K562 (cell line): ENCODE data around the gene MADCAM1. TPM values are rescaled to one million over a fixed set of nuclear protein-coding genes. Genes with fewer than 3 reads are reported as not detected.
A peak's percentile ranks its signal among the peaks of the same experiment; 100 is the strongest.

Source experiments
- AFF4 ChIP-seq: sonication (generic); formaldehyde crosslinking; IDR thresholded peaks from 2 replicates; pipeline ENCODE4 v1.8.0; 2023; ENCODE audit warnings: mild to moderate bottlenecking, missing genetic modification reagents
- BRD4 ChIP-seq: fragments of 200-600 bp; sonication (generic); IDR thresholded peaks from 2 replicates; pipeline ENCODE4 v1.6.1; 2017; ENCODE audit warnings: inconsistent platforms
- CREB5 ChIP-seq: fragments of 250-450 bp; sonication (Bioruptor Pico); IDR thresholded peaks from 2 replicates; pipeline ENCODE4 v1.5.0; 2020; ENCODE audit warnings: mild to moderate bottlenecking
- EZH2 ChIP-seq: IDR thresholded peaks from 2 replicates; pipeline ENCODE4 v1.6.1; 2012; ENCODE audit warnings: low read depth, mild to moderate bottlenecking, inconsistent platforms, low read length, borderline replicate concordance
- FOXM1 ChIP-seq, 2 experiments: fragments of 450-650 bp in 1 of 2; sonication (generic) in 1 of 2; formaldehyde crosslinking in 1 of 2; IDR thresholded peaks; 2 replicates each; pipeline versions ENCODE4 v1.6.1 to v1.9.0; 2017 to 2022; ENCODE audit warnings: low read depth in 2 of 2, mild to moderate bottlenecking in 2 of 2, missing genetic modification reagents in 1 of 2, moderate library complexity in 1 of 2
- HDAC3 ChIP-seq: fragments of 450-650 bp; IDR thresholded peaks from 2 replicates; pipeline ENCODE4 v1.6.1; 2018; ENCODE audit warnings: borderline replicate concordance, mild to moderate bottlenecking, moderate library complexity; ENCODE audit not compliant: partially characterized antibody
- PHF20 ChIP-seq: fragments of 450-650 bp; IDR thresholded peaks from 2 replicates; pipeline ENCODE4 v1.6.1; 2018; ENCODE audit not compliant: partially characterized antibody
- PHTF2 ChIP-seq: fragments of 250-450 bp; sonication (Bioruptor Pico); IDR thresholded peaks from 2 replicates; pipeline ENCODE4 v1.5.0; 2021; ENCODE audit warnings: mild to moderate bottlenecking
- TRIM25 ChIP-seq: fragments of 450-650 bp; IDR thresholded peaks from 2 replicates; pipeline ENCODE4 v1.7.0; 2016; ENCODE audit warnings: borderline replicate concordance
- ZFP91 ChIP-seq: sonication (generic); formaldehyde crosslinking; IDR thresholded peaks from 2 replicates; pipeline ENCODE4 v1.8.0; 2022; ENCODE audit warnings: mild to moderate bottlenecking, missing genetic modification reagents
- ZMIZ1 ChIP-seq, 2 experiments: fragments of 150-350 bp in 1 of 2; IDR thresholded peaks; 2 replicates each; pipeline ENCODE4 v1.6.1; 2012 to 2016; ENCODE audit warnings: low read depth in 2 of 2, low read length in 2 of 2, mild to moderate bottlenecking in 1 of 2, moderate library complexity in 1 of 2
- ZNF143 ChIP-seq: sonication (generic); formaldehyde crosslinking; IDR thresholded peaks from 2 replicates; pipeline ENCODE4 v1.9.0; 2022; ENCODE audit warnings: mild to moderate bottlenecking, missing genetic modification reagents
- ZNF584 ChIP-seq: fragments of 200-800 bp; sonication (Bioruptor generic); IDR thresholded peaks from 2 replicates; pipeline ENCODE4 v1.6.1; 2016; ENCODE audit warnings: low read depth, mild to moderate bottlenecking, missing genetic modification characterization, missing compliant biosample characterization
- polyA plus RNA-seq, 8 experiments: library from polyadenylated mRNA; depleted of rRNA in 4 of 8; stranded (reverse) in 5 of 8; unstranded in 3 of 8; fragments of >200 nt; fragmentation: Nextera tagmentation in 2 of 8; fragmentation: Illumina TruSeq in 1 of 8; extraction: Ambion mirVana in 2 of 8; extraction: Trizol in 1 of 8; gene quantifications; 2 replicates each; pipeline versions ENCODE4 v1.2.1 to v1.2.3, GENCODE V29; 2011 to 2014; ENCODE audit warnings: inconsistent platforms in 1 of 8, missing spikeins in 1 of 8
- total RNA-seq, 7 experiments: library from RNA; depleted of rRNA in 6 of 7; stranded (reverse); fragments of >200 nt in 6 of 7; fragmentation: Illumina TruSeq in 2 of 7; extraction: Trizol in 2 of 7; gene quantifications; 2 replicates each; pipeline versions ENCODE4 v1.2.1 to v1.2.3, GENCODE V29; 2011 to 2021; ENCODE audit warnings: low replicate concordance in 1 of 7

Gene MADCAM1
- total and polyA plus RNA-seq, 9 of the 15 experiments (the other 6 are each of a cell fraction or from before 2014, with no cell fraction given): 0.09 to 0.36 (median 0.09) TPM; not detected in 6

GRCh38 chr19:513368-514165 is 17.3 kb downstream of the MADCAM1 start (continued):
- TF ChIP-seq AFF4 (CRISPR knock-in tag) (no peak), ZNF143 (peak; percentile 19; the same call in 1 of the 2 replicates), PHTF2 (CRISPR knock-in tag) (no peak), ZFP91 (CRISPR knock-in tag) (0 out of 2 replicates have a peak, but pooled peaks have one; percentile 24), CREB5 (CRISPR knock-in tag) (no peak), TRIM25 (no peak), BRD4 (no peak), FOXM1 (IDR thresholded peaks at IDR 0.05; ENCODE audit: low read depth) (no peak), FOXM1 (CRISPR knock-in tag; IDR thresholded peaks at IDR 0.05; ENCODE audit: low read depth) (no peak), ZMIZ1 (IDR thresholded peaks at IDR 0.05; ENCODE audit: low read depth in 2 of 2, low read length in 2 of 2) (no peak), EZH2 (no peak), HDAC3 (no peak), ZNF584 (CRISPR knock-in tag) (no peak), PHF20 (peak; percentile 53)
